NCI-H345 treated with DMSO at 0.1 percent for 48 hours (cell line): ENCODE data around the gene MAN1A2.
A peak's percentile ranks its signal among the peaks of the same experiment; 100 is the strongest.
"Not testable (repeated sequence)": the region's sequence is repeated elsewhere in the genome, so short reads cannot be mapped to it uniquely, and the experiment has no call there.

Experiments
- DNase-seq: peaks from one replicate; lab custom pipeline; 2025; ENCODE audit not compliant: unreplicated experiment; lab: John Stamatoyannopoulos, UW

Gene MAN1A2

GRCh38 chr1:117555806-117556205, 188.6 kb downstream of the MAN1A2 start:
- no peak for DNase-seq

GRCh38 chr1:117556341-117556740, 189.1 kb downstream of the MAN1A2 start:
- DNase-seq: no peak

- no peak for DNase-seq
Observed at GRCh38 chr1:117556976-117557375, 189.7 kb downstream of the MAN1A2 start.

GRCh38 chr1:117558451-117558850, 191.2 kb downstream of the MAN1A2 start:
- DNase-seq: not testable (repeated sequence)

GRCh38 chr1:117559139-117559538, 191.9 kb downstream of the MAN1A2 start:
- DNase-seq: no peak

- DNase-seq: no peak
Observed at GRCh38 chr1:117559985-117560384, 192.7 kb downstream of the MAN1A2 start.

GRCh38 chr1:117561071-117561470, 193.8 kb downstream of the MAN1A2 start:
- no peak for DNase-seq

- no peak for DNase-seq
Observed at GRCh38 chr1:117561551-117561950, 194.3 kb downstream of the MAN1A2 start.

- no peak for DNase-seq
Observed at GRCh38 chr1:117562581-117563491, 195.6 kb downstream of the MAN1A2 start.

- DNase-seq: no peak
Observed at GRCh38 chr1:117563492-117563875, 196.2 kb downstream of the MAN1A2 start.

- no peak for DNase-seq
Observed at GRCh38 chr1:117564227-117565075, 197.2 kb downstream of the MAN1A2 start.

- no peak for DNase-seq
Observed at GRCh38 chr1:117565076-117565556, 197.9 kb downstream of the MAN1A2 start.

- DNase-seq: peak; percentile 36
Observed at GRCh38 chr1:117565745-117566455, 198.7 kb downstream of the MAN1A2 start.

GRCh38 chr1:117566556-117566955, 199.3 kb downstream of the MAN1A2 start:
- no peak for DNase-seq

- DNase-seq: no peak
Observed at GRCh38 chr1:117567435-117567834, 200.2 kb downstream of the MAN1A2 start.

- no peak for DNase-seq
Observed at GRCh38 chr1:117567976-117568375, 200.7 kb downstream of the MAN1A2 start.

- DNase-seq: no peak
Observed at GRCh38 chr1:117568999-117569398, 201.8 kb downstream of the MAN1A2 start.

- no peak for DNase-seq
Observed at GRCh38 chr1:117569856-117570255, 202.6 kb downstream of the MAN1A2 start.

- no peak for DNase-seq
Observed at GRCh38 chr1:117570988-117571409, 203.8 kb downstream of the MAN1A2 start.

GRCh38 chr1:117571496-117571895, 204.2 kb downstream of the MAN1A2 start:
- DNase-seq: no peak

- DNase-seq: no peak
Observed at GRCh38 chr1:117572546-117572945, 205.3 kb downstream of the MAN1A2 start.
